Measurements from ENCODE around the gene TTLL11.
"Not testable (repeated sequence)": the region's sequence is repeated elsewhere in the genome, so short reads cannot be mapped to it uniquely, and the experiment has no call there.

The TTLL11 gene

GRCh38 chr9:122040561-122041242 is 52.4 kb downstream of the TTLL11 start:
- no peak for DNase-seq

GRCh38 chr9:122039234-122039633 is 53.9 kb downstream of the TTLL11 start:
- no peak for DNase-seq

- no peak for DNase-seq
Measured at GRCh38 chr9:122036988-122037387, 56.1 kb downstream of the TTLL11 start.

GRCh38 chr9:122036408-122036807 is 56.7 kb downstream of the TTLL11 start:
- DNase-seq: no peak

- DNase-seq: no peak
Measured at GRCh38 chr9:122033775-122034373, 59.2 kb downstream of the TTLL11 start.

GRCh38 chr9:122032346-122032745 is 60.8 kb downstream of the TTLL11 start:
- DNase-seq: no peak

GRCh38 chr9:122031776-122032175 is 61.3 kb downstream of the TTLL11 start:
- no peak for DNase-seq

- no peak for DNase-seq
Measured at GRCh38 chr9:122031157-122031556, 62.0 kb downstream of the TTLL11 start.

GRCh38 chr9:122030357-122030756 is 62.8 kb downstream of the TTLL11 start:
- DNase-seq: no peak

GRCh38 chr9:122029898-122030297 is 63.2 kb downstream of the TTLL11 start:
- DNase-seq: no peak

- no peak for DNase-seq
Measured at GRCh38 chr9:122028089-122028488, 65.0 kb downstream of the TTLL11 start.

- no peak for DNase-seq
Measured at GRCh38 chr9:122020398-122020797, 72.7 kb downstream of the TTLL11 start.

- no peak for DNase-seq
Measured at GRCh38 chr9:122016744-122017143, 76.4 kb downstream of the TTLL11 start.

GRCh38 chr9:122016309-122016708 is 76.8 kb downstream of the TTLL11 start:
- DNase-seq: no peak

GRCh38 chr9:122015170-122015821 is 77.8 kb downstream of the TTLL11 start:
- DNase-seq: no peak

- no peak for DNase-seq
Measured at GRCh38 chr9:122011818-122012498, 81.2 kb downstream of the TTLL11 start.

GRCh38 chr9:122008559-122008958 is 84.5 kb downstream of the TTLL11 start:
- no peak for DNase-seq

GRCh38 chr9:122007837-122008236 is 85.3 kb downstream of the TTLL11 start:
- no peak for DNase-seq

GRCh38 chr9:122005597-122005996 is 87.5 kb downstream of the TTLL11 start:
- DNase-seq: no peak

GRCh38 chr9:122004589-122004988 is 88.5 kb downstream of the TTLL11 start:
- no peak for DNase-seq

GRCh38 chr9:122001491-122002201 is 91.5 kb downstream of the TTLL11 start:
- DNase-seq: no peak

GRCh38 chr9:122000526-122000925 is 92.6 kb downstream of the TTLL11 start:
- DNase-seq: not testable (repeated sequence)

GRCh38 chr9:121999556-121999955 is 93.6 kb downstream of the TTLL11 start:
- DNase-seq: no peak

All from KG1 (cell line).